GM18867 (cell line): ENCODE data around the gene NLK.
"Not testable (repeated sequence)": the region's sequence is repeated elsewhere in the genome, so short reads cannot be mapped to it uniquely, and the experiment has no call there.

Experiments used
- ATAC-seq: cut with Tn5 transposase; IDR thresholded peaks from one replicate; pipeline ENCODE4 v1.9.1; 2021; ENCODE audit warnings: mild to moderate bottlenecking, moderate library complexity; ENCODE audit not compliant: unreplicated experiment

Gene NLK

GRCh38 chr17:28042657-28042720, at the start of gene NLK:
Gene NLK, plus strand, starts transcription at chr17:28042677. Its CDS starts 197 bp downstream, at chr17:28042874.
- ATAC-seq: no peak

GRCh38 chr17:27993161-27993695, 49.2 kb upstream of the NLK start:
- ATAC-seq: no peak

- ATAC-seq: no peak
These were observed 48.7 kb upstream of the NLK start for GRCh38 chr17:27993723-27994310.

DNA sequence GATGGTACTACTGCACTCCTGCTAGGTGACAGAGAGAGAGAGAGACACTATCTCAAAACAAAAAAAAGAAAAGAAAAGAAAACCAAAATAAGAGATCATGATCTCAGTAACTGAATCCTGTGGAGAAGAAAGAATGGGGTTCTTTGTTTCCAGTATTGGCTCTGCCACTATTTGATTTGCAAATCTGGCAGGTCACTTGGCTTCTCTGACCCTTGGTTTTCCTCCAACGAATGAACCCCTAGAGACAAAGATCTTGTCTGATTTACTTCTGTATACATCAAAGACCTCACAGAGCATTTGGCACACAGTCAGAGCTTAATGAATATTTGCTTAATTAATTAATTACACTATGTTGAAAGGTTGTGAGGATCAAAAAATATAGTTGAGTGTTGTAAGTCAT, 47.9 kb upstream of the NLK start:
- no peak for ATAC-seq

- ATAC-seq: no peak
These were observed 46.9 kb upstream of the NLK start for GRCh38 chr17:27995554-27995953.

GRCh38 chr17:27996202-27997043, 46.1 kb upstream of the NLK start:
- no peak for ATAC-seq

GRCh38 chr17:27997044-27997401, 45.5 kb upstream of the NLK start:
- ATAC-seq: no peak

- ATAC-seq: no peak
These were observed 45.0 kb upstream of the NLK start for GRCh38 chr17:27997522-27997921.

GRCh38 chr17:28001149-28001548, 41.3 kb upstream of the NLK start:
- no peak for ATAC-seq

DNA sequence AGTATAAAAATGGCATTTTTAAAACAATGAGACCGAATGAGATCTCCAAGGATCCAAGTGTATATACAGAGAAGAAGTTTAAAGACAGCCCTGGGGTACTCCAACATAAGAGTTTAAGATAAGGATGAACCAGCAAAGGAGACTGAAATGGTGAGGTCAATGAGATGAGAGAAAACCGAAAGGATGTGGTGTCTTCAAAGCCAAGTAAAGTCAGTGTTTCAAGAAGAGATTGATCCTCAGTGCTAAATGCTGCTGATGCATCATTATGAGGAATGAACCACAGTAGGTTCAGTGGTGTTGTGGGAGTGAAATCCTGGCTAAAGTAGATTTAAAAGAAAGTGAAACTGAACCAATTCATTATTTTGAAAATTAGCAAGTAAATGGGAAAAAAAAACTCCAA, 38.1 kb upstream of the NLK start:
- ATAC-seq: no peak

DNA sequence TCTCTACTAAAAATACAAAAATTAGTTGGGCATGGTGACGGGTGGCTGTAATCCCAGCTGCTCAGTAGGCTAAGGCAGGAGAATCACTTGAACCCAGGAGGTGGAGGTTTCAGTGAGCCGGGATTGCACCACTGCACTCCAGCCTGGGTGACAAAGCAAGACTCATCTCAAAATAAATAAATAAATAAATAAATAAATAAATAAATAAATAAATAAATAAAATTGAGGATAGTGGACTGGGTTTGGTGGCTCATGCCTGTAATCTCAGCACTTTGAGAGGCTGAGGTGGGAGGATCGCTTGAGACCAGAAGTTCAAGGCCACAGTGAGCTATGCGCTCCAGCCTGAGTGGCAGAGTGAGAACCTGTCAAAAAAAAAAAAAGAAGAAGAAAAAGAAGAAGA, 34.6 kb upstream of the NLK start:
- ATAC-seq: not testable (repeated sequence)

GRCh38 chr17:28008513-28008912, 34.0 kb upstream of the NLK start:
- ATAC-seq: no peak

DNA sequence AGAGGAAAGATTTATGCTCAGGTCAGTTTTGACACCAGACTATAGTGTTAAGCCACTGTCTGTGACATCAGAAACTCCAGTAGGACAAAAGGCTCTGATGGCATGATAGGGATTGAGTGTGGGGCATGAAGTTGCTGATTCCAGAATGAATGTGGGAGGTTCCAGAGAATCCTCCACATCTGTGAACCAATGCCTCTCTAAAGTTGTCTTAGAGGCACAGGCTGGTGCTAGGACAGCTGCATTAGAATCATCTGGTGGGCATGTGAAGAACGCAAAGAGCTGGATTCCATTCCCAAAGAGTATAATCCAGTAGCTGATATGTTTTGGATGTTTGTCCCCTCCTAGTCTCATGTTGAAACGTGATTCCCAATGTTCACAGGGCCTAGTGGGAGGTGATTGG, 32.1 kb upstream of the NLK start:
- ATAC-seq: no peak

- ATAC-seq: no peak
These were observed 23.9 kb upstream of the NLK start for GRCh38 chr17:28018439-28019070.

- ATAC-seq: no peak
These were observed 22.0 kb upstream of the NLK start for GRCh38 chr17:28020515-28020914.

DNA sequence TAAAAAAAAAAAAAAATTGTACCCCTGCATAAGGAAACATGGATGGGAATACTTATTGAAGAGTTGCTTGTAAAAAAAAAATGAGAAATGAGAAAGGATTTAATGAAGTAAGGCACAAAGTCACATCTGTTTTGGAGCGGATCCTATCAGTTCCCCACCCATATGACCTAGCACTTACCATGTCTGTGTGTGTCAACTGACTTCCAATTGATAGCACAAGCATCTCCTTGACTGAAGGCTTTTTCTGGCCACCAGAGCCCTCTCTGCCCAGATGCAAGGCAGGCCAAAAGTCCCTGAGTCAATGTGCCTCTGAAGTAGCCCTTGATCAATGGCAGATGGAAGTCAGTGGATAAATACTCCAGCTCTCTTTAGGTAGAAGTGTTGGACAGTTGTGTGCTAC, 13.4 kb upstream of the NLK start:
- no peak for ATAC-seq

GRCh38 chr17:28030386-28030785, 12.1 kb upstream of the NLK start:
- no peak for ATAC-seq

DNA sequence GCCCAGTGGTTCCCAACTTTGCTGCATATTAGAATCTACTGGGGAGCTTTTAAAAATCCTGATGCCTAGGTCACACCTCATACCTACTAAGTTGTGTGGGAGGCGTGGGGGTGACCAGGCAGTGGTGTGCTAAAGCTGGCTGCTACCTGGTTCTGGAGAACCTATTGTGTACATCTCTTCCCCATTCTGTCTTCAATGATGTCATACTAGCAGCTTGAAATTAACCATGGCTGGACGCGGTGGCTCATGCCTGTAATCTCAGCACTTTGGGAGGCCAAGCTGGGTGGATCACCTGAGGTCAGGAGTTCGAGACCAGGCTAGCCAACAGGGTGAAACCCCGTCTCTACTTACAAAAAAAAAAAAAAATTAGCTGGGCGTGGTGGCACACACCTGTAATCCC, 11.3 kb upstream of the NLK start:
- ATAC-seq: no peak

GRCh38 chr17:28033972-28034714, 8.3 kb upstream of the NLK start:
- ATAC-seq: no peak

DNA sequence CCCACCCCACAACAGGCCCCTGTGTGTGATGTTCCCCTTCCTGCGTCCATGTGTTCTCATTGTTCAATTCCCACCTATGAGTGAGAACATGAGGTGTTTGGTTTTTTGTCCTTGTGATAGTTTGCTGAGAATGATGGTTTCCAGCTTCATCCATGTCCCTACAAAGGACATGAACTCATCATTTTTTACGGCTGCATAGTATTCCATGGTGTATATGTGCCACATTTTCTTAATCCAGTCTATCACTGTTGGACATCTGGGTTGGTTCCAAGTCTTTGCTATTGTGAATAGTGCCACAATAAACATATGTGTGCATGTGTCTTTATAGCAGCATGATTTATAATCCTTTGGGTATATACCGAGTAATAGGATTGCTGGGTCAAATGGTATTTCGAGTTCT, 7.0 kb upstream of the NLK start:
- not testable (repeated sequence) for ATAC-seq

- not testable (repeated sequence) for ATAC-seq
These were observed 6.6 kb upstream of the NLK start for GRCh38 chr17:28035884-28036283.

DNA sequence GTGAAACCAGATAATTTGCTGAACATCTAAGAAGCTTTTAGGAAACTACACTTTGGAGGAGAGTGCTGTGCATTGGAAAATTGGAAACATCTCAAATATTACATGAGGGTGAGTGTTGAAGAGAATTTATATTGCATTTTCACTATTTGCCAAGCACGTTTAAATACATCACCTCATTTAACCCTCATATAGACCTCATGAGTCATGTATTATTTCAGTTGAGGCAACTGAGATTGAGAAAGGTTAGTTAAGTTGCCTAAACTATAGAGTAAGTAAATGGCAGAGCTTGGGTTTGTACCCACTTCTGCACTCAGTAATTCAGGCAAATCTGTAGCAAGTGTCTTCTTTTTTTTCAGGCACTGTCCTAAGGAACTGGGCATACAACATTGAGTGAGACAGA, 3.7 kb upstream of the NLK start:
- ATAC-seq: no peak
